ENCODE measurements around the gene SDS.

- no peak for TF ChIP-seq FOXP2 (optimal IDR thresholded peaks at IDR 0.05; ENCODE audit: control extremely low read depth, extremely low read length, insufficient read depth)
- TF ChIP-seq POLR2AphosphoS5 (IDR thresholded peaks at IDR 0.05; ENCODE audit: borderline replicate concordance, low read depth, low read length): no peak
Measured at GRCh38 chr12:113424456-113424855, 20.8 kb upstream of the SDS start.

Data from SK-N-MC (cell line).